Activated naive CD4-positive, alpha-beta T cell treated with anti-CD3 and anti-CD28 coated beads for 36 hours (primary cell): ENCODE results near the gene RBMS1. TPM values are rescaled to one million over a fixed set of nuclear protein-coding genes. Genes with fewer than 3 reads are reported as not detected.
A peak's percentile ranks its signal among the peaks of the same experiment; 100 is the strongest.

Source experiments
- CTCF ChIA-PET: fragments of 350-600 bp; sonication (Branson Sonifier 250); formaldehyde crosslinking; loops from one replicate; lab custom pipeline; 2021; ENCODE audit warnings: antibody characterized with exemption; lab: Charles Lee
- DNase-seq: peaks from one replicate; pipeline ENCODE4 v3.0.0-alpha.2; 2020
- H3K27ac Mint-ChIP-seq: one replicate; pipeline ENCODE4 v1.8.0; 2021; ENCODE audit warnings: mild to moderate bottlenecking, mixed read lengths
- H3K27me3 Mint-ChIP-seq: one replicate; pipeline ENCODE4 v1.8.0; 2021; ENCODE audit warnings: low read depth, mixed read lengths
- H3K36me3 Mint-ChIP-seq: one replicate; pipeline ENCODE4 v1.8.0; 2021; ENCODE audit warnings: low read depth, mixed read lengths
- H3K4me1 Mint-ChIP-seq: one replicate; pipeline ENCODE4 v1.8.0; 2021; ENCODE audit warnings: low read depth, mixed read lengths
- H3K4me3 Mint-ChIP-seq: one replicate; pipeline ENCODE4 v1.8.0; 2021; ENCODE audit warnings: mild to moderate bottlenecking, moderate library complexity, mixed read lengths
- H3K9me3 Mint-ChIP-seq: one replicate; pipeline ENCODE4 v1.8.0; 2021; ENCODE audit warnings: mixed read lengths
- intact Hi-C: fragments of 100-400 bp; cut with micrococcal nuclease; formaldehyde crosslinking; loops from one replicate; pipeline ENCODE4 v1.15.1; 2023
- total RNA-seq, 2 experiments: library from RNA; stranded (reverse); gene quantifications; one replicate each; pipeline ENCODE4 v1.2.3, GENCODE V29; 2021

Gene RBMS1
- total RNA-seq, 2 experiments from 2014 or later: 27.8 to 29.1 TPM

DNA sequence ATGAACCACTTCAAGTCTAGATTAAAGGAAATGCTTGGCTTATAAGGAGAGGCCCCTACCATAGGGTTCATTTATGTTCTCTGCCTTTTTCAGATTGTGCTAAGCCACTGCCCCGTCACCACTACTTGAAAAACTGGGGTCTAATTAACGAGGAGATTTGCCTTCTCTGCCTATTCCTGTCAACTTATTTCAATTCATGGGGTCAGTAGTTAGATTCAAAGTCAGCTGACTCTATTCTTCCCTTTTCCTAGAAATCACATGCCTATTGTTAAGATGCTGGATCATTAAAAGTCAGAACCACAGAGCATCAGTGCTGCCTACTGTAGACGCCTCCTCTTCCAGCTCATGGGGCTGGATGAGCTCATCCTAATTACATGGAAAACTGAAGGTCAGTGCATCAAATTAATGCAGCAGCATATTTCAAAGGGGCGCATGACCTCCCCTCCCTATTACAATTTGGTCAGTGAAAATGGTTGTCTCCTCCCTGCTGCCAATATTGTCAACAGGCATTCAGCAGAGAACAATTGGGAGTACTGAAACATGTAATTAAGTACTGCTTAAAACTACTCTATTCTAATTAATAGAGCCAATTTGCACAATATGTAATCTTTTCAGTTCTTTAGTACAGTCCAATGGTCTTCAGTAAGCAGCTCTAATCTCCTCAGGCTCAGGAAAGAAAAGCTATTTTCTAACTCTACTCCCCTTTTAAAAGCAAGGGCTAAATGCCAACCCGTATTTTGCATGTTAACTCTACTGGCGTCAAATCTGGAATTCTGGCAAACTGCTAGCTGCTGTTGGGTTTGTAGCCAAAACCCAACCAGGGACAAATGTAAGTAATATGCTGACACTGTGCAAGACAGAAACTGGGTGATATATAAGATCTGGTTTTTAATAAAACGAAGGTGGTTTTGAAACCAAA lies 176.2 kb downstream of the RBMS1 start:
- no peak for DNase-seq
- Mint-ChIP-seq H3K4me1 (peaks cover 51% of the 10 kb centered on the region), H3K9me3 (no peaks in the 10 kb centered on the region), H3K27ac (no peak overlapping the region), H3K27me3 (no peaks in the 10 kb centered on the region), H3K36me3 (peaks cover 7% of the 10 kb centered on the region), H3K4me3 (no peak overlapping the region)
- intact Hi-C loops: no loop called here
- CTCF ChIA-PET: interaction anchor here (0.6 kb wide), 1 partner anchor 16 kb away, joined by 5 read pairs; no protein-coding TSS in a partner anchor

DNA sequence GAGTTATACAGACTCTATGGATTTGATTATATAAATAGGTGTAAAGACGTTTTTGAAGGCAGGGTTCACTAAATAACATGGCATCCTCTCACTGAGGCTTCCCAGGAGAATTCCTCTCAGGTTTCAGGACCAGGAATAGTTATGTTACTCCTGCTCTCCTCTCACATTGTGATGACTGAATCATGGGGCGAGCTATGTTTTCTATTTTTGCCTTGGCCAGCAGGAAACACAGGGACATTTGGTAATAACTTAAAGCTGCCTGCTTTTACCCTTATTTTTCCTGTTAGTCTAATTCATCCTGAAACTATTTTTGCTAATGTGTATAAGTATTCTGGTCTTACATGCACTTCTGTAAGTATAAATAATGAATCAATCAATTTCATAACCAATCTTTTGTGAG lies 178.3 kb downstream of the RBMS1 start:
- DNase-seq: no peak
- peaks cover 10% of the 10 kb centered on the region for H3K36me3 Mint-ChIP-seq
- H3K9me3 Mint-ChIP-seq: no peaks in the 10 kb centered on the region
- no peaks in the 10 kb centered on the region for H3K27me3 Mint-ChIP-seq
- H3K4me3 Mint-ChIP-seq: no peak overlapping the region
- H3K27ac Mint-ChIP-seq: no peak overlapping the region
- CTCF ChIA-PET: interaction anchor here (0.6 to 3.2 kb wide), 3 partner anchors 8 to 109 kb away, joined by 3 to 12 read pairs (median 5); no protein-coding TSS in a partner anchor
- intact Hi-C loops: no loop called here
- H3K4me1 Mint-ChIP-seq: peaks cover 31% of the 10 kb centered on the region

DNA sequence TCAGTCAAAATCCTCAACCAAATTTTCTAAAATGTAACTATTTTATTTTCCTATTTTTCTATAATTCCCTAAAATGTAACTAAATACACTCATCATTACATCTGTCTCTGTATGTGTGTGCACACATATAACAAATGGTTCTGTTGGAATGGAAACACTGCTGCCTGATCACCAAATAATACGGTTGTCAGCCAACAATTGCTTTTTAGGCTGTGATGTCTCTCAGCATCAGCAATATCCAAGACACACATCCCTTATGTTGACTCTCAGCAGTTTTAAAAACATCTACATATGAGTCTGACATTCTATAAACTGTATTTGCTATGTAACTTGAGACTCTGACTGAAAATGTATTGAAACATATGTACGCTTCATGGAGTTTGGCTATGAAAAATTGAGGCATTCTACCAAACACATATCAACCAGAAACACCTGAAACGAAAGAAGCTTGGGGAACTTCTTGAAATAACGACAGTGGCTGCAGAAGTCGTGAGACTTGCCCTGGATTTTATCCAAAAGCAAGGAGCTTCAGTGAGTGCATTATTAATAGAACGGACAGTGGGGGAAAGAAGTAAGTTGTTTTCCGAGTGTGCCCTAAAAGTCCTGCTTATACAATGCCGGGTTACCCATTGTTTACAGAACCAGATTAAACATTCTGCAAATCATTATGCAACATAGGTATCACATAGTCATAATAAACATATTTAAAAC lies 183.3 kb downstream of the RBMS1 start:
- no peak for DNase-seq
- H3K27me3 Mint-ChIP-seq: no peaks in the 10 kb centered on the region
- intact Hi-C loops: no loop called here
- no peak overlapping the region for H3K4me3 Mint-ChIP-seq
- H3K36me3 Mint-ChIP-seq: peaks cover 18% of the 10 kb centered on the region
- H3K27ac Mint-ChIP-seq: no peak overlapping the region
- CTCF ChIA-PET: interaction anchor here (0.9 kb wide), 1 partner anchor 11 kb away, joined by 3 read pairs; no protein-coding TSS in a partner anchor
- H3K9me3 Mint-ChIP-seq: no peaks in the 10 kb centered on the region
- H3K4me1 Mint-ChIP-seq: peaks cover 12% of the 10 kb centered on the region

DNA sequence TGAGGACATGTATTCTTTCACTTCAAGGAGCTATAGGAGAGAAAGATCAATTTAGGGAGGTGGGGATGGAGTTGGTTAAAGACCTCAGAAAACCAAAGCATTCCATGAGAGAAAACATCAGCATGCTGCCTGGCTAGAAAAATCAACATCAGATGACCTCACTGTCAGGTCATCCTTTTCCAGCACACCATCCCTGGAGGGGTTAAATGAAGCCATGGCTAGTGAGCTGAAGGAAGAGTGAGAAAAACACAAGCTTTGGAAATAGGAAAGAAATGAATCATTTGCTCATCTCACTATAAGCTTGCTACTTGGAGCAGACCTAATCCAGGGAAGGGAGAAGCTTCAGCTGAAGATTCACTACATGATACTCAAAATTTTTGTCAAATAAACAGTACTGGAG lies 184.0 kb downstream of the RBMS1 start:
- intact Hi-C loops: no loop called here
- H3K27me3 Mint-ChIP-seq: no peaks in the 10 kb centered on the region
- H3K9me3 Mint-ChIP-seq: no peaks in the 10 kb centered on the region
- H3K4me1 Mint-ChIP-seq: peaks cover 10% of the 10 kb centered on the region
- CTCF ChIA-PET: interaction anchor here (0.8 kb wide), 1 partner anchor 11 kb away, joined by 4 read pairs; no protein-coding TSS in a partner anchor
- peaks cover 18% of the 10 kb centered on the region for H3K36me3 Mint-ChIP-seq
- H3K27ac Mint-ChIP-seq: no peak overlapping the region
- no peak for DNase-seq
- no peak overlapping the region for H3K4me3 Mint-ChIP-seq

DNA sequence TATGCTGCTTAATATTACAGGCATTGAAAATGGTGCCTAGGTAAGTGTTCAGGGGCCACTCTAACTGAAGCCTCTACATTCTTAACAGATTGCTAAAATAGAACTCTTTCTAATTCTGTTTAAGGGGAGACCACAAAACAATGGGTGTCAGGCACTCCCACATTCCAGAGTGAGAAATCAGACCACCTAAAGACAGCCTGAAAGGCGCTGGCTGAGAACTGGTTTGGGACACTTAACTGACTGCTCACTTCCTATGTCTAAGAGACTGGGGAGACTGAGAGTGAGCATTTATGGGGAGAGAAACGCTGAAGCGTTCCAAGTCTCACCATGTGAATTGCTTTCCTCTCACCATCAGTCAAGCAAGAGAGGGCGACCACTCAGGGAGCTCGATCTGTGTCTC lies 184.7 kb downstream of the RBMS1 start:
- peaks cover 19% of the 10 kb centered on the region for H3K36me3 Mint-ChIP-seq
- peaks cover 10% of the 10 kb centered on the region for H3K4me1 Mint-ChIP-seq

DNA sequence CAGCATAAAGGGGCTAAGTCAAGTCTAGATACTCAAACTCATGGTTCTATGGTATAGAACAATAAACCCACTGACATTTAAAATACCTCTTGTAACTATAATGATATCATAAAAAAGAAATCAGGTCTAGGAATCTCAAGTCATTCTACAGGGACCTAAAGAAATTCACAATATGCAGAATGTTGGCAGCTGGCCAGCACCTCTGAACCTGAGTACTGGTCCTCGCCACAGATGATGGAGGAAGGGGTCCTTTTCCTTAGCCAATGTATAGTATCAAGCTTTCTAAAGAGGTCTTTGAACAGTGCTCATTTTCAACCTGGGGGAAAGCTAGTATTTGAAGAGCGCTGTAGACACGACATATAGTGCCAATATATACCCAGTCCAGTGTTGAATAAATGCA lies 185.1 kb downstream of the RBMS1 start:
- no peak overlapping the region for H3K27ac Mint-ChIP-seq
- H3K27me3 Mint-ChIP-seq: no peaks in the 10 kb centered on the region
- no peaks in the 10 kb centered on the region for H3K9me3 Mint-ChIP-seq
- no peak for DNase-seq
- intact Hi-C loops: no loop called here
- CTCF ChIA-PET: no interaction called here
- H3K4me1 Mint-ChIP-seq: peaks cover 14% of the 10 kb centered on the region
- no peak overlapping the region for H3K4me3 Mint-ChIP-seq
- H3K36me3 Mint-ChIP-seq: peaks cover 24% of the 10 kb centered on the region

More for the DNA sequence above, 184.7 kb downstream of the RBMS1 start:
- Mint-ChIP-seq H3K9me3 (no peaks in the 10 kb centered on the region), H3K27ac (peak overlapping the region; percentile 11), H3K27me3 (no peaks in the 10 kb centered on the region), H3K4me3 (no peak overlapping the region)
- intact Hi-C loops: no loop called here
- DNase-seq: no peak
- CTCF ChIA-PET: interaction anchor here (0.8 kb wide), 1 partner anchor 12 kb away, joined by 4 read pairs; no protein-coding TSS in a partner anchor

DNA sequence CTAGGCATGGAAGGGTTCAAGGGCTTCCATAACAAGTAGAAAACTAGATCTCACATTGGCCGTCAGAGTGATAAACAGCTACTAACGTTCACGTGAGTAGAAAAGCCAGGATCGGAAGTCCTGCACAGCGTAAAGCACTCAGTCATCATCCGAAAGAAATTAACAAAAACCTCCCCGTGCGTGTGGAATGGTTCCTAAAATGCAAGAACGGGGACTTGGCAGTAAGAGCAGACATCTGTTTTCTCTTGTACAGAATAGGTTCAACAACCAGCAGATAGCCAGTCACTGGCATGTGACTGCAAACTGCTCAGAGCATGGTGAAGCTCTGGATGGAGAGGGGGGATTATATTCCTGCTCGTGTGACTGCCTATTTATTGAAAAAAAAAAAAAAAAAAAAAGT lies 186.6 kb downstream of the RBMS1 start:
- Mint-ChIP-seq H3K36me3 (peaks cover 30% of the 10 kb centered on the region), H3K4me3 (no peak overlapping the region), H3K27me3 (no peaks in the 10 kb centered on the region), H3K9me3 (no peaks in the 10 kb centered on the region), H3K4me1 (peaks cover 19% of the 10 kb centered on the region), H3K27ac (no peak overlapping the region)
- CTCF ChIA-PET: interaction anchor here (0.6 kb wide), 1 partner anchor 14 kb away, joined by 3 read pairs; no protein-coding TSS in a partner anchor
- DNase-seq: no peak
- intact Hi-C loops: no loop called here

DNA sequence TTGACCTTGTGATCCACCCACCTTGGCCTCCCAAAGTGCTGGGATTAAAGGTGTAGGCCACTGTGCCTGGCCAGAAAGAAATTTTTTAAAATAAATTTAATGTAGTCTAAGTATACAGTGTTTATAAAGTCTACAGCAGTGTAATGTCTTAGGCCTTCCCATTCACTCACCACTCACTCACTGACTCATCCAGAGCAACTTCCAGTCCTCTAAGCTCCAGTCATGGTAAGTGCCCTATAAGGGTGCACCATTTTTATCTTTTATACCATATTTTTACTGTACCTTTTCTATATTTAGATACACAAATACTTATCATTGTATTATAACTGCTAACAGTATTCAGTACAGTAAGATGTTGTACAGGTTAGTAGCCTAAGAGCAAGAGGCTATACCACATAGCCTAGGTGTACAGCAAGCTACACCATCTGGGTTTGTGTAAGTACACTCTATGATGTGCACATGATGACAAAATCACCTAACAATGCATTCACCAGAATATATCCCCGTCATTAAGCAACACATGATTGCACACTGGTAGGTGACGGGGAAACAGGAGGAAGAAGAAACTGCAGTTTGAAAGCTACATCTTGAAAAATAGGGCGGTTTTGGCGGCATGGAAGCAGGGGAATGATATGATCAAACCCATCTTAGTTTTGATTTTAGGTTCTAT lies 188.4 kb downstream of the RBMS1 start:
- Mint-ChIP-seq H3K27ac (no peak overlapping the region), H3K4me3 (no peak overlapping the region), H3K27me3 (no peaks in the 10 kb centered on the region), H3K4me1 (peaks cover 32% of the 10 kb centered on the region), H3K9me3 (no peaks in the 10 kb centered on the region), H3K36me3 (peaks cover 30% of the 10 kb centered on the region)
- CTCF ChIA-PET: interaction anchor here (1.2 to 1.6 kb wide), 2 partner anchors 10 to 35 kb away, joined by 4 to 5 read pairs; no protein-coding TSS in a partner anchor
- intact Hi-C loops: no loop called here
- DNase-seq: no peak

DNA sequence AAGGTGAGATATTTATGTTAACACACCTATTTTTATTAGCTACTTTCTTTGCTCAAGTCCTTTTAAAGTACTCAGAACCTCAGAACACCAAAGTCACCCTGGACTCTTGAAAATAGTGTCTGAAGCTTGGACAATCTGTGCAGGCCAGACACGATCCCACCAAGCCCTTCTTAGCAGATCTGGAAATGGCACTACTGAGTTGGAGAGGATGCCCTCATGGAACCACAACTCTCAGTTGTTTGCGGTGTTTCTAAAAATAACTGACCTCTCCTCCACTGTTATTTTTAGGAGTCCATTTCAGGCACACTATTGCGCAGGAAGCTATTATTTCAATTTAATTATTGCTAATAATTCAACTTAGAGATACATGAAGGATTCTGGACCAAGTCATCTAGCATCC lies 190.1 kb downstream of the RBMS1 start:
- CTCF ChIA-PET: interaction anchor here (1.6 to 2.1 kb wide), 2 partner anchors 8 to 11 kb away, joined by 5 to 7 read pairs; no protein-coding TSS in a partner anchor
- peaks cover 37% of the 10 kb centered on the region for H3K36me3 Mint-ChIP-seq
- H3K27me3 Mint-ChIP-seq: no peaks in the 10 kb centered on the region
- no peak overlapping the region for H3K4me3 Mint-ChIP-seq
- DNase-seq: no peak
- intact Hi-C loops: no loop called here
- peaks cover 42% of the 10 kb centered on the region for H3K4me1 Mint-ChIP-seq
- no peak overlapping the region for H3K27ac Mint-ChIP-seq
- no peaks in the 10 kb centered on the region for H3K9me3 Mint-ChIP-seq

DNA sequence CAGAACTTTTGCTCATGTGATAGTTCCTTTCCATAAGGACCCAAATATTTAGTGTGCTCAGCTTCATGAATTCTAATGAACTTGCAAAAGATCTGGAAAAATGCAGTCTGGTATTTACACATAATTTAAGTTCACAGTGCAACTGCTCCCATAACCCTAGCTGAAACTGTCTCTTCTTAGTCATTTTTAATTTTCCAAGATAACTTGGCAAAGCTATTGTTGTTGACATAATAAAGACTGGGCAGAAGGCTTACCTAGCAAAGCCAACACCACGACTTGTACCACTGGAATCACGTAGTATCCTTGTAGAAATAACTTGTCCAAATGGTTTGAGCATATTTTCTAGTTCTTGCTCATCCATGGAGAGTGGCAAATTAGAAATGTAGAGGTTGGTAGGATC lies 190.5 kb downstream of the RBMS1 start:
- peaks cover 40% of the 10 kb centered on the region for H3K36me3 Mint-ChIP-seq

DNA sequence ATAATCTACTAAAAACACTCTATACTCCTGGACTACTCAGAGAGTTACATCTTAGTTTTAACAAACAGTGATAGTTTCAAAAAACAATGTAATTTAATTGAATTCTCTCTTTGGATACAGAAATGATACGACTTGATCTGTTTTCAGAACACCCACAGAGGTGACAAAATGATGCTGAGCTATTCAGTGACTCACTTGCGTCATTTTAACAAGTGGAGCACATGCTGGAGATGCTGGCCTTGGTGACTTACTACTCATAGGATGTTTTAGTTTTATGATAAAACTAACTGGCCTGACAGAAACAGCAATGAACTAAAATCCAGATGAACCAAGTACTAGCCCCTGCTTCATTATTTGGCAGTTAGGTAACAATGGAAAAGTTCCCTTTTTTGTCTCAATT lies 192.2 kb downstream of the RBMS1 start:
- Mint-ChIP-seq H3K4me1 (peaks cover 63% of the 10 kb centered on the region), H3K36me3 (peaks cover 51% of the 10 kb centered on the region), H3K4me3 (no peak overlapping the region), H3K27me3 (no peaks in the 10 kb centered on the region), H3K27ac (peak overlapping the region; percentile 76), H3K9me3 (no peaks in the 10 kb centered on the region)
- CTCF ChIA-PET: interaction anchor here (0.6 to 2.1 kb wide), 10 partner anchors 9 to 804 kb away, joined by 3 to 7 read pairs (median 3); no protein-coding TSS in a partner anchor
- intact Hi-C loops: loop anchor here (1.0 to 2.0 kb wide), 9 partner anchors 21 to 863 kb away; no protein-coding TSS in a partner anchor
- DNase-seq: peak; percentile 73

More for the DNA sequence above, 190.5 kb downstream of the RBMS1 start:
- intact Hi-C loops: no loop called here
- Mint-ChIP-seq H3K9me3 (no peaks in the 10 kb centered on the region), H3K27ac (no peak overlapping the region), H3K4me1 (peaks cover 47% of the 10 kb centered on the region), H3K27me3 (no peaks in the 10 kb centered on the region), H3K4me3 (no peak overlapping the region)
- no peak for DNase-seq
- CTCF ChIA-PET: interaction anchor here (2.1 kb wide), 1 partner anchor 11 kb away, joined by 7 read pairs; no protein-coding TSS in a partner anchor
